GM18868 (cell line): ENCODE measurements around the gene SFXN5.
"Not testable (repeated sequence)": the region's sequence is repeated elsewhere in the genome, so short reads cannot be mapped to it uniquely, and the experiment has no call there.

Source experiments
- ATAC-seq: cut with Tn5 transposase; IDR thresholded peaks from one replicate; pipeline ENCODE4 v1.9.1; 2021; ENCODE audit warnings: mild to moderate bottlenecking, moderate library complexity; ENCODE audit not compliant: unreplicated experiment

SFXN5 gene

DNA sequence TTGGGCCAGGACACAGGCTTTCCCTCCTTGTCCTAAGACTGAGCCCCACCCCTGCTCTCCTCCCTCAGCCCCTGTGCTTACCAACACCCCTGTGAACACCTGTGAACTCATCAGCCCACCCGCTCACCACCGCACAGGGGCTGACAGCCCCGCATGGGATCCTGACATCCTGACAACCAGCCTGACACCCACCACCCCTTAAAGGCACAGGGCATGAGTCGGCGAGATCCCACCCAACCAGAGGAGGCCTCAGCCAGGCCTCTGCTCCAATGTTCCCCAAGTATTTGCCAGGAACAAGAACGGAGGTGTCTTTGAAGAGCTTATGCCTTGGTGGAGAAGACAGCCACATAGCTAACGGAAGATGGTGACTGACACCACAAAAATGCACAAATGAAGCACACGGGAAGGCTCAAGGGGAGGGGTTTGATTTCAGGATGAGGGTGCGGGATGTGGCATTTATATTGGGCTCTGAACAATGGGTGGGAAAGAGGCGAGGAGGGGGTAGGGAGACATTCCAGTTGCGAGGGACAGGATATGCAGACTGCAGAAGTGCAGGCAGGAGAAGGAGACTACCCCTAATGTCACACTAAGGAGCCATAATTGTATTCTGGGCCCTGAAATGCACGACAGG, 30.2 kb upstream of the SFXN5 start:
- no peak for ATAC-seq

DNA sequence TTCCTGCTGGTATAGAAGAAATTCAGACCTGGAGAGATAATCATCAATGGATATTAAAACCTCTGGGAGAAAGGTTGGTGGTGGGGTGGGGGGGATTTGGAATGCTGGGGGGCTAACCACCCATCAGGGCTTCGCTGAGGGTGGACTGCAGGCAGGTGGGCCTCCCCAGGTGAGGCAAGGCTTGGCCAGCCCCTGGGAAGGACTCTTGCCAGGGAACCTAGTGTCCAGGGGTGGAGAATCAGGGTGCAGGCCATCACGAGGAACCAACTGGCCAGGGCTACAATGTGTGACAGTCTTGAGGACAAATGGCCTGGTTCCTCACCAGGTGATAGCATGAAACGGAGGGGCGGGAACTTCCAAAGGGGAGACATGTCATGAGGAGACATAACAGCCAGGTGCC, 29.4 kb upstream of the SFXN5 start:
- no peak for ATAC-seq

DNA sequence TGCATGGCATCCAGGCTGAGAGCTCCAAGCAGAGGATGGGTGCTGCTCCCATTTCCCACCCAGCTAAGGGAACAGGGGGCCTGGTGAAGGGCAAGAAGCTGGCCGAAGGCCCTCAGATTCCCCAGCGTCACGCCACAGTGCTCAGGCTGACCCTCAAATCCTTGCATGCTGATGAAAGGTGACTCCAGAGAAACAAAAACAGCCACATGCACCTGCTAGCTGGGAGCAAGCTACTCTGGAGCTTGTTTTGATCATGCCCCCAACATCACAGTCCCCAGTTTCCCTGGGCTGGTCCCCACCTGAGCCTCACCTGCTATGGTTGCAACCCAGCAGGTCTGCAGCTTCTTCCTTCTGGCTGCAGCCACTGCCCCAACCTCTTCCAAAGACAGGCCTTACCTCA, 28.0 kb upstream of the SFXN5 start:
- ATAC-seq, result no peak

DNA sequence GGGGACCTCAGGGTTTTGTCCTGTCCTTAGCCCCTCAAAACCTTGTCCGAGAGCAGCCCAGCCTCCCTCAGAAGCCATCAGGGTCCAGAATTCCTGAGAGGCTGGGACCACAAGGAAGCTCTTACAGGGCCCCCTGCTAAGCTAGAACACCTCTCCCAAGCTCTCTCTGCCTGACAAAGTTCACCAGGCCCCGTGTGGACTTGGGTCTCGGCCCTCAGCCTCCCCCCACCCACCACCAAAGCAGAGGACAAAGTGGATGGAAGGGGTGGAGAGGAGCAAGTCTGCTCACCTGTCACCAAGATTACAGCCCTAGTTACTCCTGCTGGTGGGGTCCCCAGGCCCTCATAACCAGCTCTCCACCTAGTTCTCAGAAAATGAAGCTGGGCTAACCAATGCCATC, 24.4 kb upstream of the SFXN5 start:
- ATAC-seq, result no peak

DNA sequence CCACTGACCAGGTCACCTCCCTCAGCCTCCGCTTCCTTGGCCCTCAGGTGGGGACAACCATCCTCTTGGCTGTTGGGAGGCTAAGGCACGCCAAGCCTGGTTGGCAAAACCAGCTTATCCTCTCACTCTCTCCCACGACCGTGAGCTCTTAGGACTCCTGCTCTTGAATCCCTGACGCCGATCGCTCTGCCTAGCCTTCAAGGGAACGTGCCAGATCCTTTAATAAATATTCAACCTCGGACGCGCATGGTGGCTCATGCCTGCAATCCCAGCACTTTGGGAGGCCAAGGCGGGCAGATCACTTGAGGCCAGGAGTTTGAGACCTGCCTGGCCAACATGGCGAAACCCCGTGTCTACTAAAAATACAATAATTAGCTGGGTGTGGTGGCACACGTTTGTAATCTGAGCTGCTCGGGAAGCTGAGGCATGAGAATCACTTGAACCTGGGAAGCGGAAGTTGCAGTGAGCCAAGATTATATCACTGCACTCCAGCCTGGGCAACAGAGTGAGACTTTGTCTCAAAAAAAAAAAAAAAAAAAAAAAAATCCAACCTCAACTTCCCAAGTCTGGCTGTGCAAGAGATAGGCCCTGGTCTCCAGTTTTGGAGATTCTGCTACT, 22.2 kb upstream of the SFXN5 start:
- not testable (repeated sequence) for ATAC-seq

DNA sequence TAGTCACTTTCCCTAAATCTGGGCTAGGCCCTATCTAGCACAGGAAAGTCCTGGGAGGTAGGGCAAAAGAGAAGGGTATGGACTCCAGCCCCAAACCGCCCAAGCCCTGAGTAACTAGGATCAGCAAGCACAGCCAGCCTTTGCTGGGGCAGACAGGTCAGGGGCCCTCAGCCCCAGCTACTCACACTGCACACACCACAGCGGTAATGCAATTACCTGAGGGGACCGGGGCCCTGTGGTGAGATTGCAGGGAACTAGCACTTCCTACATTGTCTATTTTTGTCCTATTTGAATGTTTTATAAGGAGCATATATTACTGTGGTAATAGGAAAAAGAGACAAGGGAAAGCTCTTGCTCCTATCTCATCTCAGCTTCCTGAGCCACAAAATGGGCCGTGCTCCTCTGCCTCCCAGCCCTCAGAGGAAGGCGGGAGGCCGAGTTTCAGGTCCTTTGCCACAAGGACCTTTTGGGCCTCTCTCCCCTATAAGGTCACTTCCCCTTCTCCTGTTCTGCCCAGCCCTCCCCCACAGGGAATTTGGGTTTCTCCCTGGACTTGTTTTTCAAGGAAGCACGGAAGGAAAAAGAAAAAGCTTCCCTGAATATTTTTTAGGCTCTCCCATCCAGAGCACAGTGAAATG, 20.8 kb upstream of the SFXN5 start:
- ATAC-seq, result no peak

DNA sequence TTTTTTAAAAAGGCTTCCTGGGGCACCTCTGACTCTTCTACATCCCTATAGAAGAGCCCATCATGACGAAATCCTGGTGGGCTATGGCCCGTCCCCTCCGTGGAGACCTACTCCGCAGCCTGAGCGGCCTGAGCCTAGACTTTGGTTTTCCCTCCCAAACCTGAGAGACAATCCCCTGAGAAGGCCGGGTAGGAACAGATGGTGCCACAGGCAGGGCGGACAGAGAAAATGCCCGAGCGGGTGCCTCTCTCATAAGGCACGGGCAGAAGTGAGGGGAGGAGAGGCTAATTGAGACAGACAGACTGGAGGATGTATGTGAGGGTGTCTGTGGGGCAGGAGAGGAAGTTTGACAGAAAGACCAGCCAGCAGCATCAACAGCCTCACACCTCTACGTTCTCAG, 20.2 kb upstream of the SFXN5 start:
- ATAC-seq, result no peak

DNA sequence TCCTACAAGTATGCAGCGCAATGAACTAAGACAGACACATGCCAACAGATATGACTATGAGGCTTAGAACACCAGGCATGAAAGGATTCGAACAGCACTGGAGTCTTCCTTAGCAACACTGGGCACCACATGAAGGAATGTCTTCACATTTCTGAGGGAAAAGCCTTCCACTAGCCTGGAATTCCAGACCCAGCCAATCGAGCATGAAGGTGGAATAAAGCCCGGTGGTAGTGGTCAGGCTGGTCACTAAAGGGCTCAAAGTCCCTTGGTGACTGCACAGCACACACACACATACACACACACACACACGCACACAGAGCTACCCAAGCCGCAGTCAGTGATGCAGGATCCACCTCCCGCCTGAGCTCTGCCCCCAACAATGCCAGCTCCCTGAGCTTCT, 19.7 kb upstream of the SFXN5 start:
- ATAC-seq, result no peak

DNA sequence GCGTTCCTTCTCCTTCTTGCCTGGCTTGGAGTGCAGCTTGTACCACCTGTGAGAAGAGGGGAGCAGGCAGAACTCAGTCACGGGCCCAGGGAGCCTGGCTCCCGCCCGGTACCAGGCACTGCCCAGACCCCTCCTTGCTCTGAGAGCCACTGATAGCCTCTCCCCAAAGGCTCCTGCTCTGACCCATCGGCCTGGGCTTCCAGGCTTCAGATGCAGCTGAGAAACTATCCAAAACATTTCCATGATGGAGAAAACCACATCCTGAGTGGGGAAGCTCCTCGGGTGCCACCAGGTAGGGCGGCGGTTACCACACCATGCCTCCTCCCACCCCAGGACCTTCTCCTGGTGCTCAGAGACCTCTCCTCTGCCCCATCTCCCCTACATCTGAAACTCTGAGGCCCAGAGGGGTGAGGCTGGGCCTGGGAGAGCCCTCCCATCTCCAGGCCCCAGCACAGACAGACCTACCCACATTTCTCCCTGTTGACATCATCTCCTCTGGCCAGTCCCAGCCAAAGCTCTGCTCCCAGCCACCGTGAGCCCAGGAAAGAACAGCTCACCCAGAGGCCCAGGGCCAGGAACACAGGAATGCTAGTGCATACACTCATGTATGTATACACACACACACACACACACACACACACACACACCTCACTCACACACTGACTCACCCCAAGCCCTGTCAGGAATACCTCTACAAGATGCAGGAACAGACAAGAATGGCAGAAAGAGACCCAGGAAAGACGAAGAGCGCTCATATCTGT, 17.9 kb upstream of the SFXN5 start:
- no peak for ATAC-seq

DNA sequence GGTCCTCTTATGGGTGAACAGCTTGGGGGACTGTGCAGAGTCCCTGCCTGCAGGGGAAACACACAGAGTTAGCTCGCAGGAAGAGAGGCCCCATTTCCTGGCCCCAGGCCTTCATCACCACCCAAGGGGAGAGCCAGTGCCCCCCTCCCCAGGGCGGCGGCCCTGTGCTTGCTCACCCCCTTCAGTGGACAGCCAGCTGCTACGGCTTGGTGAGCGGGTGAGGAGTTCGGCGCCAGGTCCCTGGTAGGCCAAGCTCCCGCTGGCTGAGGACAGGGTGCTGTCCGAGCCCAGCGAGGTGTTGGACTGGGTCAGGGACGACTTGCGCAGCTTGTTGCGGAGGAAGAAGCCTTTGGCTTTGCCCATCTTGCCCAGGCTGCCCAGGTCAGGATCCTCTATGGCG, 17.2 kb upstream of the SFXN5 start:
- ATAC-seq, result no peak

DNA sequence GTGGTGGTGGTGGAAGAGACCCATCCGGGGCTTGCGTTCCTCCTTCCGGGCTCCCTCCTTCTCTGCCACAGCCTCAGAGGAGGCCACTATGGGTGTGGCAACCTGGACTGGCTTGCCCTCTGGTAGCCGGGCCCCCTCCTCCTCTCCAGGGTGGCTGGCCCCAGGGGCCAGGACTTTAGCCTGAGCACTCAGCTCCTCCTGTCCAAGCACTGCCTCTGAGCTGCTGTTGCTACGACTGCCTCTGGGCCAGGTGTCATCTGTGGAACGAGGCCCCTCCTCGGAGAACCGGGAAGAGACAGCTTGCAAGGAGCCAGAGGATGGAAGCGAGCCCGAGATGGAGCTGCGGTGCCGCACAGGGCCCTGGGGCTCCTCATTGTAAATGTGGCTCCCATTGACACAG, 16.7 kb upstream of the SFXN5 start:
- ATAC-seq, result no peak

DNA sequence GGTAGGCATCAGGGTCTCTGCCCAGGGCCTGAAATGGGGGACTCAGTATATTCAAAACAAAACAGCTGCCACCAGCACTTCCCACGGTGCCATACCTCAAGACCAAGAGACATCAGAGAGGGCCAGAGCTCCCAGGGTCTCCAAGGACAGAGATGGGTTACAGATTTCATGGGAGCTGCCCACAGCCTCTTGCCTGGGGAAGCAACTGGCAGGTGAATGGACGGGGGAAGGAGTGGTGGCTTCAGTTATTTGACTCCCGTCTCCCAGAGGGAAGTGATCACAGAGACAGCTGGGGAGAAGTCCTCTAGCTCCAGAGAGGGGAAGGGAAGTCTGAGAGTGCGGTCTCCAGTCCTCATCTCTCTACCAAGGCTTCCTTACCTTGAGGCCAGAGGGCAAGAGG, 15.8 kb upstream of the SFXN5 start:
- ATAC-seq, result no peak

DNA sequence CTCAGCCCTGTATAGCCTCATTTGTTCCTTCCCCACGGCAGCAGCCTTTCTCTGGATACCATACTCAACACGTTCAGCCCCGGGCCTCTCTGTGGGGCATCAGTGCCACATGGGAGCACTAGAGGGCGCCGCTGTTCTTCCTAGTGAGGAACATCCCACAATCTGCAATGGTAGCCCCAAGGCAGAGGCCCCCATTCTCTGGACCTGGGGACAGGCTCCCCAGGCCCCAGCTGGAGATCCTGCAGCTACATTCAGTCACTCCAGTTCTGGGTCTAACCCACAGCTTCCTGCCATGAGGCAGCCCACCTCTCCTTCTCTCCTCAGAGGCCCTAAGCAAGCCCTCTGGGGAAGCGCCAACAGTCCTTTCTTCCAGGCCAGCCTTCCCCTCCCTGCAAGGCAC, 14.2 kb upstream of the SFXN5 start:
- ATAC-seq, result peak; percentile 94

DNA sequence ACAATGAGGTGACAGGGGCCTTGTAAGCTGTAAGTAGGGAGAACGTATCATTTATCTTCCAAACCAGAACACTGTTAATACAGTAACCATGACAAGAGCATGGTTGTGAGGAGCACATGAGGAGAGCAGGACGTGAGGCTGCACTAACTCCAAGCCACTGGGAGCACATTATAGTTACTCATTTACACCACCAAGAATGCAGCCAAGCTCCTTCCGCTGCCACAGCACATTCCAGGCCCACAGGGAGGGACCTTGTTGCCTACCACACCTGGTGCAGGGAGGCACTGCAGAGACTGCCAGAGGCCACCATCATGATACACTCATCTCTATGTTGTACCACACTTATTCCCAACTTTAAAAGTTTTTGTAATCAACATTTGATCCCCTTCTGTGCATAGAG, 13.5 kb upstream of the SFXN5 start:
- no peak for ATAC-seq

DNA sequence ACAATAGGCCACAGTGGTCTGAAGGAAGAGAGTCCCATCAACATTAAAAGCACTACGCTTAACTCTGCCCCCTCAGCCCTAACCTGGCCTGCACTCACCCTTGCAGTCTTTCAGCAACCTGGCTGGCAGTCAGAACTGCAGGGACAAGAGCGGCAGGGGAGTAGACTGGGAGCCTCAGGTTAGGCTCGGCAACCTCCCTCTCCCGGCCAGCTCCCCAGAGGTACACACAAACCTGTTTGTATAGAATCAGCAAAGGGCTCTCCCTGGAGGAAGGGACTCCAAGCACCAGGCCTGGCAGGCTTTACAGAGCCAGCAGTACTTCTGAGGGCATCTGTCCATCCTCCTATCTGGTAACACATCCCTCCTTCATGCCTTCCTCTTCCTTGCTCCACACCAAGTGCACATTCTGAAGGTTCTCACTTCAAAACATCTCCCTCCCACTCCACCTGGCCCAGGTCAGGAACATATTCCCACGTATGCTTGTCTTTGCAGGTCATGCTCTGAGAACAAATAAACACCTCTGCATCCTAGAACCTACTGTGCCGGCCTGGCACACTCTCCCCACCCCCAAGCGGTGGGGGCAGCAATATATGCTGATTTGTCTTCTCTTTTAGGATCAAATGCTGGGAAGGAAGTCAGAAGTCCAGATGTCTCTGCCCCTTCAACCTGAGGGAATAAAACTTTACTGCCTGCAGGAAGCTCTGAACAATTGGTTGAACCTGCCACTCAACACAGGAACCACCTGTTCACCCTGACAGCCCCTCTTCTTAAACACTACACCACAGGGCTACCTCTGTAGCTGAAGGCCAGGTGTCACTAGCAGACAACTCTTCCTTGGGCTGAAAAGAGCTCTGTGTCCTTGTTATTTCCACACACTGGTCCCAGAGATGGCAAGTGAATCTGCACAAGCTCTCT, 12.6 kb upstream of the SFXN5 start:
- ATAC-seq, result no peak

DNA sequence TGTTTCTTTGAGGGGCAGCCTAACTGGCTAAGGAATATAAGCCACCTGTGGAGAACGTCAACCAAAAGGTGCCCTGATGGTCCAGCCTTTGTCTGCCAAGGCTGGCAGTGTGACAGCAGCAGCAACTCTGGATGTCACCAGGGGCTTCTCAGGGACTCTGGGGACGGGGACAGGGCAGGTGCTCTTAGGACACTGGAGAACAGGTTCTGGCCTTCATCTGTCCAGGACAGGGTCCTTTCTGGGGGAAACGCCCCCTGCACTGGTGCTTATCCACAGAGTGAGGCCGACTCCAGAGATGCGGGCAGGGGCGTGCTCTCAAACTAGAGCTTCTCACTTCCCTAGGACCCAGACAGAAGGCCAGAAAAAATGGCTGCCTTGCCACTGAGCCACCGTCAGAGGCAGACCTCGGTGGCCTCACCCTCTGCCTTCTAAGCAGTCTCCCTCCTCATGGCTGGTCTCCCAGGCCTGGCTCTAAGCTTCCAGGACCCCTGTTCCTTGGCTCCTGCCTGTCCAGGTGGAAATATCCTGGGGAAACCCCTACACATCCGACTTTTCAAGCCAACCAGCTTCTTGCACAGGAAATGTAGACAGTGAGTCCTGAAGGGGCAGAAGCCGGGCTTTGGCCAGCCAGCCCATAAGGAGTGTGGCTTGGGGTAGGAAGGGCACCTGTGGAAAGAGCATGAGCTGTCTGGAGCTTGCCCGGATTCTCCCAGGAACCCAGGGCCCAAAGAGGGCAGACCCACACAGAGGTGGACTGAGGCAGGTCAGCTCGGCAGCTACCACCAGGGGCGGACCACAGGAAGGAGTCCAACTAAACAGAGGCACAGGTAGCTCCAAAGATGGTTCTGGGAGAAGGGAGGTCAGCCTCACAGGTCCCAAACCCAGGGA, 11.3 kb upstream of the SFXN5 start:
- no peak for ATAC-seq

DNA sequence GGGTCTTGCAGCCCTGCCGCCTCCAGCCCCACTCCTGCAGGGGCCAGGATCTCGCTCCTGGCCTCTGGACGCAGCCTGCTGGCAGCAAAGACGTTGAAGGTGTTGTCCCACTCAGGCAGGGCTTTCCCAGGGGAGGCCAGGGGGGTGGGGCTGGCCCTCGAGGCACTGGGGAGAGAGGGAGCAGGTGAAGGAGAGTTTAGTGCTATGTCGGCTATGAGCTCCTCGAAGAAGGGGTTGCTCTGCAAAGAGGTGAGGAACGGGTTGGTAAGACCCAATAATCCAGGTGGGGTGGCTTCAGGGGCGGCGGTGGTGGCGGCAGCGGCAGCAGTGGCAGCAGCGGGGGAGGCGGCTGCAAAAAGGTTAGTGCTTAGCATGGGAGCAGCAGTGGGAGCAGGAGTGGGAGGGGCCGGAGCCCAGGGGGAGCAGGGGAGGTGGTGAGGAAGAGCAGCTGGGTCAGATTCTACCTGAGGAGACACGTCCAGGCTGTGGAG, 9.7 kb upstream of the SFXN5 start:
- ATAC-seq, result no peak

DNA sequence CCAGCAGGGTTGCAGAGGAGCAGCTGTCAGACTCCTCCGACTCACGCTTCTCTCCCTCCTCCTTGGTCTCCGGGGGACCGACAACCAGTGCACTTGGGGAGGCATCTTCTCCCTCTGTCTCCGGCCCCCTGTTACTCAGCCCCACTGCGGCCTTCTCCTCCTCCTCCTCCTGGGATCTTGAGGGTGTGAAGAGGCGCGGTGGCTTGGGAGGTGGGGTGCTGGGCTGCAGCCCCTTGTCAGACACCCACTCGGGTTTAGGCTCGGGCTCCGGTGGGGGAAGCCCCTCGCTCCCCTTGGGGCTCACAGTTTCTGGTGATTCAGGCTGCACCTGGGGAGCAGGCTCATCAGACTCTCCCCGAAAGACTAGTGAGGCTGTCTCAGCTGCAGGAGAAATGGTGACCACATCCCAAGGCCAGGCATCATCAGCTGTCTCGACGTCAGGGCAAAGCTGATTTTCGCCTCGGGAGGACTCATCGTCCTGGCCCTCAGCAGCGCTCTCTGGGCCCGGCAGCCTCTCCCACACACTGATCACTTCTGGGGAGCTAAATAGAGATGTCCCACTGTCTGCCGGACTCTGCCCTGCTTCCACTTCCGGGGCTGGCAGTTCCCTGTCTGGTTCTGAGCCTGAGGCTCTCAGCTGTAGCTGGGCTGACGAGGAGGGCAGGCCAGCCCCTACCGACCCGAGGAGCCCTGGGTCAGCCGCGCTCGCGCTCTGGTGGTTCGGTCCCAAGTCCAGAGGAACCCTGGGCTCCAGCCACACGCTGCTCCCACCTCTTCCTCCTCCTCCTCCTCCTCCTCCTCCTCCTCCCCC, 9.0 kb upstream of the SFXN5 start:
- ATAC-seq, result no peak

DNA sequence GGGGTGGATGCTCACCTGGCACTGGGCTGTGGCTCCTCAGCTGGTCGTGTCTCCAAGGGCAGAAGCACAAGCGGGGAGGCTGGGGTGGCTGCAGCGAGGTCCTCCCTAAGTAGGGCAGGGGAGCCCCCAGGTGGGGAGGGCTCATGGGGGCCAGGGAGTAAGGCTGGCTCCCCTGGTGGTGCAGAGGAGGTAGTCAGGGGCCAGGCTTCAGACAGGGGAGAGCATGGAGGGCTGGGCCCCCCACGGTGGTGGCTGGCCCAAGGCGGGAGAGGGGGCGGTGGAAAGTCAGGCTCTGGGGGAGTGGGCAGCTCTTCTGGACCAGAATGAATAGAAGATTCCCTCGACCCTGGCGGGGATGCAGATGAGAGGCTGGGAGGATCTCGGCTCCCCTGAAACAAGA, 8.1 kb upstream of the SFXN5 start:
- no peak for ATAC-seq
